OCI-LY1 (cell line): Measurements from ENCODE around the gene TECPR2.

Experiments
- CTCF ChIP-seq: fragments of 200-600 bp; sonication (generic), shearing (Covaris generic); IDR thresholded peaks from 2 replicates; pipeline ENCODE4 v1.5.1; 2017; ENCODE audit warnings: mild to moderate bottlenecking, antibody characterized with exemption, low read length, moderate library complexity, mixed read lengths
- EZH2 ChIP-seq: fragments of 200-600 bp; sonication (generic), shearing (Covaris generic); IDR thresholded peaks from 2 replicates; pipeline ENCODE4 v1.8.0; 2017; ENCODE audit warnings: borderline replicate concordance, mixed run types, mild to moderate bottlenecking, antibody characterized with exemption, low read length, moderate library complexity, mixed read lengths

GRCh38 chr14:102345232-102345631 lies 17.5 kb upstream of the TECPR2 start:
- no peak for TF ChIP-seq CTCF
- TF ChIP-seq EZH2: no peak
